ENCODE data around the gene GLIS1. TPM values are rescaled to one million over a fixed set of nuclear protein-coding genes. Genes with fewer than 3 reads are reported as not detected.

The GLIS1 gene
- total RNA-seq, 1 experiment from 2014 or later: 0.13 TPM

DNA sequence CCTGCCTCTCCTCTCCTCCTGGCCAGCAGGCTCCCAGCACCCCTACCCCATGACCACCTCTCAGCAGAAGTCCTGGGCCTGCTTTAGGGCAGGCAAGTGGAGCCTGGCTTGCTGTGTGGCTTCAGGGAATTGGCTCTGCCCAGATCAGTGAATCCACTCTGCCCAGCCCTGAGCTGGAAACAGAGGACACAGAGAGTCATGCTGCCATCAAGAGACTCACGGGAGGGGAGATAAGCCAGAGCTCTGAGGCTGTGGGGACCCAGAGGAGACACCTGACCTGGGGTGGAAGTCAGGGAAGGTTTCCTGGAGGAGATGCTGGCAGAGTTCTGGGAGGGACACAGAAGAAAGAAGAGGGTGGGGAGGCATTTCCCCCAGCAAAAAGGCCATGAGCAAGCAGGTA, 54.2 kb downstream of the GLIS1 start:
- ChIA-PET POLR2A (ENCODE audit: low non-redundant PET) (no interaction called here), CTCF (no interaction called here)
- H3K9me3 ChIP-seq (ENCODE audit: low read depth, low read length, poor library complexity, severe bottlenecking): no peaks in the 10 kb centered on the region
- no peak overlapping the region for H3K4me3 ChIP-seq (ENCODE audit: low read depth, low read length, poor library complexity, severe bottlenecking)
- H3K27ac ChIP-seq (ENCODE audit: low read depth, low read length, poor library complexity, severe bottlenecking): no peak overlapping the region
- H3K4me1 ChIP-seq (ENCODE audit: insufficient read depth, low read length, poor library complexity, severe bottlenecking): peaks cover 13% of the 10 kb centered on the region
- DNase-seq (ENCODE audit: low spot score): no peak
- TF ChIP-seq, protein P1, sequence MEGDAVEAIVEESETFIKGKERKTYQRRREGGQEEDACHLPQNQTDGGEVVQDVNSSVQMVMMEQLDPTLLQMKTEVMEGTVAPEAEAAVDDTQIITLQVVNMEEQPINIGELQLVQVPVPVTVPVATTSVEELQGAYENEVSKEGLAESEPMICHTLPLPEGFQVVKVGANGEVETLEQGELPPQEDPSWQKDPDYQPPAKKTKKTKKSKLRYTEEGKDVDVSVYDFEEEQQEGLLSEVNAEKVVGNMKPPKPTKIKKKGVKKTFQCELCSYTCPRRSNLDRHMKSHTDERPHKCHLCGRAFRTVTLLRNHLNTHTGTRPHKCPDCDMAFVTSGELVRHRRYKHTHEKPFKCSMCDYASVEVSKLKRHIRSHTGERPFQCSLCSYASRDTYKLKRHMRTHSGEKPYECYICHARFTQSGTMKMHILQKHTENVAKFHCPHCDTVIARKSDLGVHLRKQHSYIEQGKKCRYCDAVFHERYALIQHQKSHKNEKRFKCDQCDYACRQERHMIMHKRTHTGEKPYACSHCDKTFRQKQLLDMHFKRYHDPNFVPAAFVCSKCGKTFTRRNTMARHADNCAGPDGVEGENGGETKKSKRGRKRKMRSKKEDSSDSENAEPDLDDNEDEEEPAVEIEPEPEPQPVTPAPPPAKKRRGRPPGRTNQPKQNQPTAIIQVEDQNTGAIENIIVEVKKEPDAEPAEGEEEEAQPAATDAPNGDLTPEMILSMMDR (conservative IDR thresholded peaks at IDR 0.05; ENCODE audit: low read depth, low read length): no peak
- TF ChIP-seq EZH2 (IDR thresholded peaks at IDR 0.05; ENCODE audit: borderline replicate concordance, low read depth, low read length, poor library complexity, severe bottlenecking): no peak
- peaks cover 5% of the 10 kb centered on the region for H3K27me3 ChIP-seq (replicated peaks; ENCODE audit: insufficient read depth, low read depth, low read length, poor library complexity)
- intact Hi-C loops (cut with micrococcal nuclease; ENCODE audit: unreplicated experiment): loop anchor here (5.0 kb wide), 1 partner anchor 197 kb away; no protein-coding TSS in a partner anchor
- BruUV-seq (replicated peaks): no TSS peak
- no peaks in the 10 kb centered on the region for H3K36me3 ChIP-seq (ENCODE audit: insufficient read depth, low read length, poor library complexity, severe bottlenecking)

DNA sequence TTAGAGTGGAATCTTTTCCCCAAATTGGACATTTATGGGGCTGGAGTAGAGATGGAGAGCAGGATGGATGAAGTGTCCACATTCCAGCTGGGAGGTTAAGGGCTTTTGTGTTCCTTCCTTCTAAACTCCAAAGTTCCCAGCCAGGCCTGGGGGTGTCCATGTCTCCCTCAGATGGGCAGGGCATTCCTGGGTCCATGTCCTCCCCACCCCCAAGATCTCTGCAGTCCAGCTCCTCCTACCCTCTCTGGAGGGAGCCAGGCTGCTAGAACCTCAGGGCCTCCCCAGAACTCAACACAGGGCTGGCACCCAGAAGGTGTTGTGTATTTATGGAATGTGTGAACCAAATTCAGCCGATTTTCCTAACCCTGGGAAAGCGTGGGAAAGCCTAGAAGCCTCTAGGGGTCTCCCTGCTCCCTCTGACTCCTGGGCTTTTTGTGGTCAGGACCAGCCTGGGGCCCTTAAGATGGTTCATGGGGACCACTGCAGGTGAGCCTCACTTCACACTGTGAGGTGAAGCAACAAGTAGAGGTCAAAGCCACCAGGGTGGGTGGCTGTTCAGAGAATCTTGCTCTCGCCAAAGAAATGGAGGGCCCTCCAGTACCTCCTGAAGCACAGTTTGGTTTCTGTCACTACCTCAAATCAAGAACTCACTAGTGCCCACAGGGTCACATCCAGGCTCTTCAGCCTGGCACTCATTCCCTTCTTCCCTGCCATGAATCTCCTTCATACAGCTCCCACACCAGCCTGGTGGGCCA, 54.8 kb downstream of the GLIS1 start:
- POLR2A ChIA-PET (ENCODE audit: low non-redundant PET): no interaction called here

DNA sequence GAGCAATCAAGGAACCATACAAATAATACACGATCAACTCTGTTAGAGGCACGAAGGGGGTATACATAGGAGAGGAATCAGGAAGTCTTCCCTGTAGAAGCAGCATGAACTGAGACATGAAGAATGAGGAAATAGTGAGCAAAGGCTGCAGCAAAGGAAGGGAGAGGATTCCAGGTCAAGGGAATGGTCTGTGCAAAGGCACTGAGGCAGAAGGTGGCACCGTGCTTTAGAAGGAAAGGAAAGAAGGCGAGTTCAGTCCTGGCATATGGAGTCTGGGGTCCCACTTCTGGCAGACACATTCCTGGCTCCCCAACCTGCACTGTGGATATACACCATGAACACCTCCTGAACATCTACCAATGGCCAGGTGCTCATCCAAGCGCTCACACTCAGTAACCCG, 56.1 kb downstream of the GLIS1 start:
- intact Hi-C loops (cut with micrococcal nuclease; ENCODE audit: unreplicated experiment): loop anchor here (5.0 kb wide), 1 partner anchor 196 kb away; no protein-coding TSS in a partner anchor
- no peak for DNase-seq (ENCODE audit: low spot score)
- no peak overlapping the region for H3K27ac ChIP-seq (ENCODE audit: low read depth, low read length, poor library complexity, severe bottlenecking)
- no peak for TF ChIP-seq EZH2 (IDR thresholded peaks at IDR 0.05; ENCODE audit: borderline replicate concordance, low read depth, low read length, poor library complexity, severe bottlenecking)
- TF ChIP-seq, protein P1 (conservative IDR thresholded peaks at IDR 0.05; ENCODE audit: low read depth, low read length): no peak
- CTCF ChIA-PET: no interaction called here
- BruUV-seq (replicated peaks): no TSS peak
- no peaks in the 10 kb centered on the region for H3K36me3 ChIP-seq (ENCODE audit: insufficient read depth, low read length, poor library complexity, severe bottlenecking)
- peaks cover 13% of the 10 kb centered on the region for H3K4me1 ChIP-seq (ENCODE audit: insufficient read depth, low read length, poor library complexity, severe bottlenecking)
- POLR2A ChIA-PET (ENCODE audit: low non-redundant PET): no interaction called here
- no peak overlapping the region for H3K4me3 ChIP-seq (ENCODE audit: low read depth, low read length, poor library complexity, severe bottlenecking)
- no peaks in the 10 kb centered on the region for H3K9me3 ChIP-seq (ENCODE audit: low read depth, low read length, poor library complexity, severe bottlenecking)
- H3K27me3 ChIP-seq (replicated peaks; ENCODE audit: insufficient read depth, low read depth, low read length, poor library complexity): peaks cover 5% of the 10 kb centered on the region

More for the DNA sequence above, 54.8 kb downstream of the GLIS1 start:
- BruUV-seq (replicated peaks): no TSS peak
- Histone ChIP-seq H3K36me3 (ENCODE audit: insufficient read depth, low read length, poor library complexity, severe bottlenecking) (no peaks in the 10 kb centered on the region), H3K9me3 (ENCODE audit: low read depth, low read length, poor library complexity, severe bottlenecking) (no peaks in the 10 kb centered on the region), H3K27me3 (replicated peaks; ENCODE audit: insufficient read depth, low read depth, low read length, poor library complexity) (peaks cover 5% of the 10 kb centered on the region), H3K4me1 (ENCODE audit: insufficient read depth, low read length, poor library complexity, severe bottlenecking) (peaks cover 13% of the 10 kb centered on the region), H3K4me3 (ENCODE audit: low read depth, low read length, poor library complexity, severe bottlenecking) (no peak overlapping the region), H3K27ac (ENCODE audit: low read depth, low read length, poor library complexity, severe bottlenecking) (no peak overlapping the region)
- intact Hi-C loops (cut with micrococcal nuclease; ENCODE audit: unreplicated experiment): loop anchor here (5.0 kb wide), 1 partner anchor 197 kb away; no protein-coding TSS in a partner anchor
- peak; percentile 5 for DNase-seq (ENCODE audit: low spot score)
- CTCF ChIA-PET: no interaction called here
- TF ChIP-seq, protein P1 (conservative IDR thresholded peaks at IDR 0.05; ENCODE audit: low read depth, low read length): peak; percentile 36
- TF ChIP-seq EZH2 (IDR thresholded peaks at IDR 0.05; ENCODE audit: borderline replicate concordance, low read depth, low read length, poor library complexity, severe bottlenecking): no peak

All from A673 (cell line).